Spleen (tissue), 7 donors: ENCODE results near the gene UTS2R.

Source experiments
- CTCF ChIP-seq, 11 experiments: fragments of 200-600 bp in 7 of 11; fragments of 450-650 bp in 4 of 11; sonication (generic) in 4 of 11; IDR thresholded peaks in 8 of 11; conservative IDR thresholded peaks in 3 of 11; 1 replicate in 7 of 11; 2 replicates in 4 of 11; pipeline versions ENCODE4 v1.4.0 to v1.8.0; 2016 to 2021; ENCODE audit warnings: antibody characterized with exemption in 11 of 11, inconsistent platforms in 4 of 11, mild to moderate bottlenecking in 1 of 11
- POLR2AphosphoS5 ChIP-seq, 3 donors: sonication (generic); formaldehyde crosslinking; IDR thresholded peaks; one replicate each; pipeline ENCODE4 v1.5.1; 2017; ENCODE audit warnings: antibody characterized with exemption in 3 of 3
- donor health status: DM: no; HTN: no; CAD: no; lungs with moderate emphysema.
- donor health status: DM: no; HTN: no; CAD: no.
- donor health status: DM: no; HTN: no; CAD: no.

GRCh38 chr17:82402865-82403264 is 31.3 kb downstream of the UTS2R start:
- TF ChIP-seq CTCF (IDR thresholded peaks at IDR 0.05 in 8 of 11, conservative IDR thresholded peaks at IDR 0.05 in 3 of 11) (no peak), POLR2AphosphoS5 (IDR thresholded peaks at IDR 0.05) (no peak)
